Skeletal muscle cell (primary cell): ENCODE results near the gene GARIN5B.
"Not testable (repeated sequence)": the region's sequence is repeated elsewhere in the genome, so short reads cannot be mapped to it uniquely, and the experiment has no call there.

Experiments used
- DNase-seq: peaks from one replicate; pipeline ENCODE4 v3.0.0-alpha.2; 2010; ENCODE audit warnings: low read depth
- H3K4me3 ChIP-seq: 2 replicates; pipeline ENCODE4 v1.5.1; 2011; ENCODE audit warnings: low read depth, mild to moderate bottlenecking, control low read depth, low read length, moderate library complexity

GARIN5B gene

GRCh38 chr19:55362990-55363716 is at the start of gene GARIN5B:
Gene GARIN5B, minus strand, starts transcription at chr19:55363260. Its CDS starts 194 bp downstream, at chr19:55363066.
- H3K4me3 ChIP-seq, result no peak within 1 kb of the TSS
- DNase-seq, result no peak

GRCh38 chr19:55410168-55410567 is 47.1 kb upstream of the GARIN5B start:
- no peak overlapping the region for H3K4me3 ChIP-seq
- DNase-seq, result no peak

DNA sequence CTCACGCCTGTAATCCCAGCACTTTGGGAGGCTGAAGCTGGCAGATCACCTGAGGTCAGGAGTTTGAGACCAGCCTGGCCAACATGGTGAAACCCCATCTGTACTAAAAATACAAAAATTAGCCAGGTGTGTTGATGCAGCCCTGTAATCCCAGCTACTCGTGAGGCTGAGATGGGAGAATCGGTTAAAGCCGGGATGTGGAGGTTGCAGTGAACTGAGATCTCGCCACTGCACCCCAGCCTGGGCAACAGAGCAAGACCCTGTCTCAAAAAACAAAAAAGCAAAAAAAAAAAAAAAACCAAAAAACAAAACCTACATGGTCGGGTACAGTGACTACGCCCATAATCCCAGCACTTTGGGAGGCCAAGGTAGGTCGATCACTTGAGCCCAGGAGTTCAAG is 46.1 kb upstream of the GARIN5B start:
- H3K4me3 ChIP-seq, DNase-seq: not testable (repeated sequence)

GRCh38 chr19:55408533-55408872 is 45.4 kb upstream of the GARIN5B start:
- H3K4me3 ChIP-seq, result peak overlapping the region; percentile 51
- DNase-seq, result no peak

- DNase-seq, result peak; percentile 99
- H3K4me3 ChIP-seq, result peak overlapping the region; percentile 71
Observed at GRCh38 chr19:55407800-55408532, 44.9 kb upstream of the GARIN5B start.

GRCh38 chr19:55407550-55407799 is 44.4 kb upstream of the GARIN5B start, which contains the start of gene UBE2S:
Gene UBE2S, minus strand, starts transcription at chr19:55407788. Its CDS starts 199 bp downstream, at chr19:55407589.
- H3K4me3 ChIP-seq, result peak within 1 kb of the TSS; percentile 71
- not testable (repeated sequence) for DNase-seq

- DNase-seq, result no peak
- peak overlapping the region; percentile 71 for H3K4me3 ChIP-seq
Observed at GRCh38 chr19:55406826-55407549, 43.9 kb upstream of the GARIN5B start.

DNA sequence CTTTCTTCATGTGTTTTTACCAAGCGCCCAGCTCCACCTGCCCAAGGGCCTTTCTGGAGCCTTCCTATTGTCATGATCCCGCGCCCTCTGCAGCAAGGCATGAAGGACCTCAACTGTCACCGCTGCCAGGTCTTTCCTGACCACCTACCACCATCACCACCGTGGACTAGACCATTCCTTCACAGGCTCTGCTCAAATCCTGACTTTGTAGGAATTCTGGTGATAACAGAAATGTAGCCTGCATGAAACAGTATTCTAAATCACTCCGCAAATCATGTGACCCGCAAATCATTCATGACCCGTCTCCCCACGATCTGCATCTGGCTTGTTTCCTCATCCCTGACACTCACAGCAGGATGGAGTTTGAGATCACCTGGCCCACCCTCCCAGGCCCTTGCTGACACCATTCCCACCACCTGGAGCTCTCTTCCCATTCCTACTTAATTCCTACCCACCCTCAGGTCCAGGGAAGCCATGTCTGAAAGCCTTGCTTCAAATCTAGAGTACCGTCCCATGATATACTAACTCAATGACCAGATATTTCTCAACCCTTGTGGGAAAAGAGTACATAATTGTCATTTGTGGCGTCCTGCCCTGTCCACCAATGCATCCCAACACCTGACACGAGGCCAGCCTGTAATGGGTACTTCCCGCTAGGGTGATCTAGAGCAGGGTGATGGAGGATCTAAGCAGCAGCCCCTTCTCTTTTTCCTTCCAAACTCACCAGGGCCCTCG is 43.2 kb upstream of the GARIN5B start:
- H3K4me3 ChIP-seq, result peak overlapping the region; percentile 71
- DNase-seq, result no peak

- H3K4me3 ChIP-seq, result peak overlapping the region; percentile 71
- no peak for DNase-seq
Observed at GRCh38 chr19:55405638-55406037, 42.6 kb upstream of the GARIN5B start.

- DNase-seq, result no peak
- no peak overlapping the region for H3K4me3 ChIP-seq
Observed at GRCh38 chr19:55402509-55402908, 39.4 kb upstream of the GARIN5B start.

GRCh38 chr19:55401390-55401789 is 38.3 kb upstream of the GARIN5B start:
- H3K4me3 ChIP-seq, DNase-seq: not testable (repeated sequence)

DNA sequence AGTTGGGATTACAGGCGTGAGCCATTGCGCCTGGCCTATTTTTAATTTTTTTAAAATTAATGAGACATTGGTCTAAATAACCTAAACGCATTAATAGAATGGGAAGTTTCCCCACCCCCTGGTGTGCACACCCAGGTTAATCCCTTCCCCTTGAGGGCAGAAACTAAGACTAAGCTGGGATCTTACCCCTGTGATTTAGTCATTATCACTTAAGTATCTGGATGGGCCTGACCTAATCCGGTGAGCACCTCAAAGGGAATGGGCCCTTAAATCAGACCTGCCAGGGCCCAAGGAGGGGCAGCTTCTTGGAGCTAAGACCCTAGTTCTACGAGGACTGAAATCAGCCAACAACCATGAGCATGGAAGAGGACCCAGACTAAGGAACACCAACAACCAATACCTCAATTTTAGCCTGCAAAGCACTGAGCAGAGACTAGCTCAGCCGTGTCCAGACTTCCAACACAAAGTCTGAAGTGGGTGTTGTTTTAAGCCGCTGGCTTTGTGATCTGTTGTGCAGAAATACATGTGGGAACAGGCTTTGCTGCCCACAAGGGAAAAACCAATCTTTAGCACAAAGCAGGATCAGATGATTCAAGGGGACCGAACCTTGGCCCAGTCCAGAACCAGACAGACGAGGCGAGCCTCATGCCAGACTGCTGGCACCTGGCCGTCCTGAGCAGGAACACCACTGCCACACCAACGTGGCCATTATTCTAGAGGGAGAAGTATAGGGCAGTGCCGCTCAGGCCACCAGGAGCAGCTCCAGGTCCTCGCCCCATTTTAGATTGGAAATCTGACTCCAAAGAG is 37.4 kb upstream of the GARIN5B start:
- DNase-seq, result no peak
- H3K4me3 ChIP-seq, result no peak overlapping the region

- no peak for DNase-seq
- H3K4me3 ChIP-seq, result no peak overlapping the region
Observed at GRCh38 chr19:55398200-55398925, 35.3 kb upstream of the GARIN5B start.

DNA sequence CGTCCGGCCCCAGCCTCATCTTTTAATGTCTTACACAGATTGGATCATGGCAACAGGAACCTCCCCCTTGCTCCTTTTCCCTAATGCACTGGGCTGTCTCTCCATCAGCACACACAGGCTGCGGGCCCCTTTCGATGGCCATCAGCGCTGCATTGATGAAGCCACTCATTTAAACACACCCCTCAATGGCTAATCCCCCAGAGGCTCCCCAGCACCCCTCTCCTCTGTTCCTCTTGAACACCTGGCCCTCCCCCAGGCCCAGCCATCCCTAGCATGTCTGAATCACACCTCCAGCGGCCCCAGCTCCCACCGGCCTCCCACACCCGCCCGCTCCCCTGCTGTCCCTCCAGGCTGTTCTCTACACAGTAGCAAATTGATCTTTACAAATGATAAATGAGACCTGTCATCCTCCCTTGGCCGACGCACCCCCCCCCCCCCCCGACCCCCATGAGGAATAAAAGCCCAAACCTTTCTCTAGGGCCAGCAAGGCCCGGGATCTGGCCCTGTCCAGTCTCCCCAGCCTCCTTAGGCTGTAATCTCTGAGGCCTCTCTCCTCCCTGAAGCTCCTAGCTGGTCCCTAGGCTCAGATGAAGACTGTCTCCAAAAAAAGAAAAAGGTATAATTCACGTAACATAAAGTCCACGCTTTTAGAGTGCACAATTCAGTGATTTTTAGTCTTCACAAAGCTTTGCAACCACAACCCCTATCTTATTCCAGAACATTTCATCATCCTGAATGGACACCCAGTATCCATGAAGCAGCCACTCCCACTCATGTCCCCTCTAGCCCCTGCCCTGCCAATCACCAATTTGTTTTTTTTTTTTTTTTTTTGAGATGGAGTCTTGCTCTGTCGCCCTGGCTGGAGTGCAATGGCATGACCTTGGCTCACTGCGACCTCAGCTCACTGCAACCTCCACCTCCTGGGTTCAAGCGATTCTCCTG is 30.0 kb upstream of the GARIN5B start:
- no peak overlapping the region for H3K4me3 ChIP-seq
- no peak for DNase-seq

DNA sequence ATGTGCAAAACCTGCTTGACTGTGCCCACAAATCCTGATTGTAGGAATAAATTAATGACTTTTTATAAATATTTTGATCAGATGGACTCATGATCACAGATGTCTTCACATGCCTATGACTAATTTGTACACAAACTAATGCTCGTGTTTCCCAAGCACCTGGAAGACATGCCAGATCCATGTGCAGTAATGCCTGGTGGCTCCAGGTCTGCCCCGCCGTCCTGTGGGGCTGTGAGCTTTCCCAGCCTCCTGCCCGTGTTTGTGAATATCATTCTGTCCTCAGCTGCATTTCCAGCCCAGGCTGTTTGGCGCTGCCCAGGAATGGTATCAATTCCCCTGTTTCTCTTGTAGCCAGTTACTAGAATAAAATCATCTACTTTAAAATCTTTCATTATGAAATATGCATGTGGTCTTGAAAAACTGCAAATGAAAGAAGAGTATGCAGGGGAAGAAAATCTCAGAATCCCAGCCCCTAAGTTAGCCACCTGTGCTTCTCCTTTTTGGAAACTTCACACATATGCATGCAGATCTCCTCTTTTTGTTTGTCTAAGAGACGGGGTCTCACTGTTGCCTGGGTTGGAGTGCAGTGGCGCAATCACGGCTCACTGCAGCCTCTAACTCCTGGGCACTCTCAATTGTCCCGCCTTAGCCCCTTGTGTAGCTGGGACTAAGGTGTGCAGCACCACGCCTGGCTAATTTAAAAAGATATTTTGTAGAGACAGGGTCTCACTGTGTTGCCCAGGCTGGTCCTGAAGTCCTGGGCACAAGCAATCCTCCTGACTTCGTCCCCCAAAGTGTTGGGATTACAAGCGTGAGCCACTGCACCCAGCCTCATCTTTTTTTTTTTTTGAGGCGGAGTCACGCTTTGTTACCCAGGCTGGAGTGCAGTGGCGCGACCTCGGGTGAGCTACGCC is 28.9 kb upstream of the GARIN5B start:
- no peak overlapping the region for H3K4me3 ChIP-seq
- no peak for DNase-seq

DNA sequence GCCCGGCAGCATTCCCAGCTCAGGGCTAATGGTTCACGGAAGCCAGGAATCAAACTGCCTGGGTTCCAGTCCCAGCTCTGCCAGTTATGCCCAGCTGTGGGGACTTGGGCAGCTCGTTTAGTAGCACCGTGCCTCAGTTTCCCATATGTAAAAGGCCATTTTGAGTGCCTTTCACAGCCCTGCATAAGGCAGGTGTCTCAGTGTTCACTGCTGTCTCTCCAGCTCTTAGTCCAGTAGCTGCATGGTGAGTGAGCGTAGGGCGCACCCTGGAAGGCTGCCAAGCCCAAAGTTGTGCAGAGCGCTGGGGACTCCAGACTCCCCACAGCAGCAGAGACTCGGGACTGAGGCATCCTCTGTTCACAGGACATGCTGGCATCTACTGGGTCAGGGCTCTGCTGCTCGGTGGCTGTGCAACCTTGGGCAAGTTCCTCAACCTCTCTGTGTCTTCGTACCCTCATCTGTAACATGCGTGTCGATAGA is 28.2 kb upstream of the GARIN5B start:
- no peak for DNase-seq
- H3K4me3 ChIP-seq, result no peak overlapping the region
